ENCODE data around the gene FAM114A1.
"Not testable (repeated sequence)": the region's sequence is repeated elsewhere in the genome, so short reads cannot be mapped to it uniquely, and the experiment has no call there.

Gene FAM114A1

GRCh38 chr4:38931125-38931524 lies 63.5 kb downstream of the FAM114A1 start:
- DNase-seq (ENCODE audit: low read depth, low spot score) = no peak

GRCh38 chr4:38935391-38936073 lies 67.9 kb downstream of the FAM114A1 start:
- DNase-seq (ENCODE audit: low read depth, low spot score) = no peak

GRCh38 chr4:38939165-38939564 lies 71.6 kb downstream of the FAM114A1 start:
- no peak for DNase-seq (ENCODE audit: low read depth, low spot score)

GRCh38 chr4:38940476-38940875 lies 72.9 kb downstream of the FAM114A1 start:
- DNase-seq (ENCODE audit: low read depth, low spot score) = no peak

- not testable (repeated sequence) for DNase-seq (ENCODE audit: low read depth, low spot score)
Measured at GRCh38 chr4:38941906-38942305, 74.3 kb downstream of the FAM114A1 start.

GRCh38 chr4:38943343-38943742 lies 75.7 kb downstream of the FAM114A1 start:
- DNase-seq (ENCODE audit: low read depth, low spot score) = no peak

- no peak for DNase-seq (ENCODE audit: low read depth, low spot score)
Measured at GRCh38 chr4:38944440-38944839, 76.8 kb downstream of the FAM114A1 start.

- no peak for DNase-seq (ENCODE audit: low read depth, low spot score)
Measured at GRCh38 chr4:38946919-38947318, 79.3 kb downstream of the FAM114A1 start.

- DNase-seq (ENCODE audit: low read depth, low spot score) = peak; percentile 87
Measured at GRCh38 chr4:38948551-38948950, 80.9 kb downstream of the FAM114A1 start.

GRCh38 chr4:38949411-38950051 lies 81.9 kb downstream of the FAM114A1 start:
- DNase-seq (ENCODE audit: low read depth, low spot score) = peak; percentile 28

GRCh38 chr4:38950159-38950558 lies 82.6 kb downstream of the FAM114A1 start:
- no peak for DNase-seq (ENCODE audit: low read depth, low spot score)

- no peak for DNase-seq (ENCODE audit: low read depth, low spot score)
Measured at GRCh38 chr4:38950734-38951133, 83.1 kb downstream of the FAM114A1 start.

GRCh38 chr4:38951598-38951997 lies 84.0 kb downstream of the FAM114A1 start:
- no peak for DNase-seq (ENCODE audit: low read depth, low spot score)

GRCh38 chr4:38952017-38952416 lies 84.4 kb downstream of the FAM114A1 start:
- no peak for DNase-seq (ENCODE audit: low read depth, low spot score)

- peak; percentile 12 for DNase-seq (ENCODE audit: low read depth, low spot score)
Measured at GRCh38 chr4:38954727-38955126, 87.1 kb downstream of the FAM114A1 start.

GRCh38 chr4:38955957-38956356 lies 88.4 kb downstream of the FAM114A1 start:
- DNase-seq (ENCODE audit: low read depth, low spot score) = no peak

GRCh38 chr4:38957261-38957815 lies 89.7 kb downstream of the FAM114A1 start:
- DNase-seq (ENCODE audit: low read depth, low spot score) = no peak

- no peak for DNase-seq (ENCODE audit: low read depth, low spot score)
Measured at GRCh38 chr4:38957893-38958292, 90.3 kb downstream of the FAM114A1 start.

GRCh38 chr4:38958453-38959190 lies 91.0 kb downstream of the FAM114A1 start:
- DNase-seq (ENCODE audit: low read depth, low spot score) = no peak

- DNase-seq (ENCODE audit: low read depth, low spot score) = not testable (repeated sequence)
Measured at GRCh38 chr4:38959248-38959647, 91.6 kb downstream of the FAM114A1 start.

- DNase-seq (ENCODE audit: low read depth, low spot score) = no peak
Measured at GRCh38 chr4:38964942-38965775, 97.6 kb downstream of the FAM114A1 start.
